GM21576 (cell line): ENCODE data around the gene RBMY1J.
"Not testable (repeated sequence)": the region's sequence is repeated elsewhere in the genome, so short reads cannot be mapped to it uniquely, and the experiment has no call there.

Experiments
- ATAC-seq: cut with Tn5 transposase; IDR thresholded peaks from one replicate; pipeline ENCODE4 v1.9.1; 2021; ENCODE audit warnings: mild to moderate bottlenecking, moderate library complexity; ENCODE audit not compliant: unreplicated experiment

RBMY1J gene

DNA sequence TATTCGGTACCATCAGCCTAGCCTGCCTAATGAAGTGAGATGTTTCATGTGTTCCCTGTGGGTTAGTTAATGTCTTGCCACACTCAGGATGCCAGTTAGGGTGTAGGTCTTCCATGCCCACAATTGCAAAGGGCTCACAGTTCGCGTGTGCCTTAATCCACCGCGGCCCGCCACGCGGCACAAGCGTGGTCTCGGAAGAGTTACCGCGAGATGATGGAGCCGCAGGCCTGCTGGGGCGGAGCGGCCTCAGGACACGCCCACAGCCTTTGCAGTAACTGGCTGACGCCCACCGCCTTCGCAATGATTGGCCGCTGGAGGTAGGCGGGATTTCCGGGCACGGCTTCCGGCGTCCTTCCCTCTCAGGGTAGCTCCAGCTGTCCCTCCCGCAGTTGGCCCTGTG, at the start of gene RBMY1J:
RBMY1J (plus strand) TSS at position 301 of the 400 bp plus-strand sequence. CDS start 2,038 bp downstream, outside the sequence.
- not testable (repeated sequence) for ATAC-seq

DNA sequence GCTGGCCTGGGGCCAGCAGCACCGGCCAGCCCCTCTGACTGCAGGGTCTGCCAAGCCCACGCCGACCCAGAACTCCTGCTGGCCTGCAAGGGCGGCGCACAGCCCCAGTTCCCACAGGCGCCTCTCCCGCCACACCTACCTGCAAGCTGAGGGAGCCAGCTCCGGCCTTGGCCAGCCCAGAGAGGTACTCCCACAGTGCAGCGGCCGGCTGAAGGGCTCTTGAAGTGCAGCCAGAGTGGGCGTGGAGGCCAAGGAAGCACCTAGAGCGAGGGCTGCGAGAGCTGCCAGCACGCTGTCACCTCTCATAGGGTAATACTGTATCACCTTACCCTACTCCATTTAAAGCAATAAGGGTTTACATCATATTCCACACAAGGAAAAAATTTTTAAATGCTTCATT, 35.8 kb upstream of the RBMY1J start:
- no peak for ATAC-seq

- no peak for ATAC-seq
Observed at GRCh38 chrY:22370623-22371022, 32.6 kb upstream of the RBMY1J start.

DNA sequence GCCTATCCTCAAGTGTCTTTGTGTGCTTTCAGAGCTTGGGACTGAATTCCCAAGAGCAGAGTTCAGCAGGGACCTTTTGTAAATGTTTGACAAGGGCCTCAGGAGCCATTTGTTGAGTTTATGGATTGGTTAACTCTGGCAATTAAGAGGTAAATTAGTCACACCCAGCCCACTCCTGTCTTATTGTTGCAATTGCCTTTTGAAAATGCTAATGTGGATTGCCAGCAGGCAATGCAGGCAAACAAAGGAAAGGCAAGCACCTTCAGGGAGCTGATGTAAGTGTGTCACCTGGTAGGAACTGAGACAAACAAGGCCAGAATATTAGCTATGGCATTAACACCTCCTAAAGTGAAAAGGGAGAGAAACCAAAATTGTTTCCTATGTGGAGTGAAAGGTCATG, 29.7 kb upstream of the RBMY1J start:
- ATAC-seq = no peak

- not testable (repeated sequence) for ATAC-seq
Observed at GRCh38 chrY:22444718-22445396, 41.6 kb downstream of the RBMY1J start.

- not testable (repeated sequence) for ATAC-seq
Observed at GRCh38 chrY:22455522-22455921, 52.3 kb downstream of the RBMY1J start.

GRCh38 chrY:22461962-22462361, 58.8 kb downstream of the RBMY1J start:
- ATAC-seq = not testable (repeated sequence)
